WTC11 (cell line): ENCODE data around the gene LGI4. TPM values are rescaled to one million over a fixed set of nuclear protein-coding genes. Genes with fewer than 3 reads are reported as not detected.

Experiments
- ATAC-seq: fragments of 200-7000 bp; cut with Tn5 transposase; 2 replicates; pipeline ENCODE4 v1.10.0; 2021; ENCODE audit warnings: mild to moderate bottlenecking, moderate library complexity
- CTCF ChIA-PET: fragments of 300-600 bp; sonication (Branson Sonifier 250); formaldehyde crosslinking; loops from one replicate; lab custom pipeline; 2021; ENCODE audit warnings: antibody characterized with exemption; lab: Charles Lee
- POLR2A ChIA-PET: fragments of 350-600 bp; sonication (Branson Sonifier 250); formaldehyde crosslinking; loops from one replicate; lab custom pipeline; 2021; ENCODE audit warnings: antibody characterized with exemption; lab: Charles Lee
- DNase-seq: peaks from one replicate; pipeline ENCODE4 v3.0.0; 2021; ENCODE audit warnings: low spot score
- H3K27ac Mint-ChIP-seq: 2 replicates; pipeline ENCODE4 v1.8.0; 2021; ENCODE audit warnings: mixed read lengths
- H3K27me3 Mint-ChIP-seq: 2 replicates; pipeline ENCODE4 v1.8.0; 2021; ENCODE audit warnings: low read depth, mild to moderate bottlenecking, moderate library complexity, mixed read lengths
- H3K36me3 Mint-ChIP-seq: 2 replicates; pipeline ENCODE4 v1.8.0; 2021; ENCODE audit warnings: mixed read lengths
- H3K4me1 Mint-ChIP-seq: 2 replicates; pipeline ENCODE4 v1.8.0; 2022; ENCODE audit warnings: mixed read lengths
- H3K4me3 Mint-ChIP-seq: 2 replicates; pipeline ENCODE4 v1.8.0; 2021; ENCODE audit warnings: mild to moderate bottlenecking, moderate library complexity, mixed read lengths
- H3K9me3 Mint-ChIP-seq: 2 replicates; pipeline ENCODE4 v1.8.0; 2021; ENCODE audit warnings: mixed read lengths
- CBFB ChIP-seq: sonication (generic); formaldehyde crosslinking; IDR thresholded peaks from 2 replicates; pipeline ENCODE4 v1.8.1; 2022; ENCODE audit warnings: mild to moderate bottlenecking, low read depth, missing genetic modification reagents
- ETV6 ChIP-seq: sonication (generic); formaldehyde crosslinking; IDR thresholded peaks from 2 replicates; pipeline ENCODE4 v1.8.1; 2022; ENCODE audit warnings: mild to moderate bottlenecking, missing genetic modification reagents
- GTF2I ChIP-seq: fragments of 250-450 bp; sonication (Bioruptor Pico); conservative IDR thresholded peaks from 2 replicates; pipeline ENCODE4 v1.4.0; 2021; ENCODE audit warnings: mild to moderate bottlenecking
- JUN ChIP-seq: sonication (generic); formaldehyde crosslinking; IDR thresholded peaks from 2 replicates; pipeline ENCODE4 v1.8.0; 2023; ENCODE audit warnings: mild to moderate bottlenecking, missing genetic modification reagents
- KAT7 ChIP-seq: sonication (generic); formaldehyde crosslinking; IDR thresholded peaks from 2 replicates; pipeline ENCODE4 v1.8.1; 2023; ENCODE audit warnings: missing genetic modification reagents, mild to moderate bottlenecking, borderline replicate concordance
- NFE2L1 ChIP-seq: sonication (generic); formaldehyde crosslinking; IDR thresholded peaks from 2 replicates; pipeline ENCODE4 v1.8.1; 2023; ENCODE audit warnings: missing genetic modification reagents
- RELA ChIP-seq: sonication (generic); formaldehyde crosslinking; IDR thresholded peaks from 2 replicates; pipeline ENCODE4 v1.8.1; 2022; ENCODE audit warnings: missing genetic modification reagents, mild to moderate bottlenecking, borderline replicate concordance
- RORB ChIP-seq: fragments of 250-450 bp; sonication (Bioruptor Pico); IDR thresholded peaks from 2 replicates; pipeline ENCODE4 v1.9.0; 2021; ENCODE audit warnings: mild to moderate bottlenecking
- SMAD4 ChIP-seq: sonication (generic); formaldehyde crosslinking; IDR thresholded peaks from 2 replicates; pipeline ENCODE4 v1.8.0; 2022; ENCODE audit warnings: mild to moderate bottlenecking, missing genetic modification reagents
- SP1 ChIP-seq: sonication (generic); formaldehyde crosslinking; conservative IDR thresholded peaks from 2 replicates; pipeline ENCODE4 v1.8.1; 2022; ENCODE audit warnings: missing genetic modification reagents
- TCF7 ChIP-seq: sonication (generic); formaldehyde crosslinking; IDR thresholded peaks from 2 replicates; pipeline ENCODE4 v1.8.0; 2022; ENCODE audit warnings: mild to moderate bottlenecking, low read depth, missing genetic modification reagents, moderate library complexity
- ZNF263 ChIP-seq: sonication (generic); formaldehyde crosslinking; IDR thresholded peaks from 2 replicates; pipeline ENCODE4 v1.8.1; 2022; ENCODE audit warnings: low read depth, mild to moderate bottlenecking, moderate library complexity, missing genetic modification reagents
- ZNF317 ChIP-seq: sonication (generic); formaldehyde crosslinking; IDR thresholded peaks from 2 replicates; pipeline ENCODE4 v1.8.1; 2023; ENCODE audit warnings: low read depth, mild to moderate bottlenecking, moderate library complexity, missing genetic modification reagents, borderline replicate concordance
- total RNA-seq: library from RNA; stranded (reverse); gene quantifications from 3 replicates; pipeline ENCODE4 v1.2.3, GENCODE V29; 2021
- TF ChIP-seq, protein P1 (sequence below): sonication (generic); formaldehyde crosslinking; IDR thresholded peaks from 2 replicates; pipeline ENCODE4 v1.8.1; 2022; ENCODE audit warnings: missing genetic modification reagents, borderline replicate concordance
- TF ChIP-seq, protein P2 (sequence below): sonication (generic); formaldehyde crosslinking; IDR thresholded peaks from 2 replicates; pipeline ENCODE4 v1.8.1; 2023; ENCODE audit warnings: mild to moderate bottlenecking, missing genetic modification reagents
- TF ChIP-seq, protein P3 (sequence below): sonication (generic); formaldehyde crosslinking; IDR thresholded peaks from 2 replicates; pipeline ENCODE4 v1.8.1; 2023; ENCODE audit warnings: mild to moderate bottlenecking, missing genetic modification reagents, moderate library complexity
- TF ChIP-seq, protein P4 (sequence below): fragments of 250-450 bp; sonication (Bioruptor Pico); IDR thresholded peaks from 2 replicates; pipeline ENCODE4 v1.9.0; 2021; ENCODE audit warnings: mild to moderate bottlenecking
- TF ChIP-seq, protein P5 (sequence below): sonication (generic); formaldehyde crosslinking; IDR thresholded peaks from 2 replicates; pipeline ENCODE4 v1.8.0; 2022; ENCODE audit warnings: mild to moderate bottlenecking, missing genetic modification reagents
- TF ChIP-seq, protein P6 (sequence below): sonication (generic); formaldehyde crosslinking; IDR thresholded peaks from 2 replicates; pipeline ENCODE4 v1.8.1; 2023; ENCODE audit warnings: mild to moderate bottlenecking, missing genetic modification reagents, borderline replicate concordance

LGI4 gene
- total RNA-seq, 1 experiment from 2014 or later: 14.2 TPM

DNA sequence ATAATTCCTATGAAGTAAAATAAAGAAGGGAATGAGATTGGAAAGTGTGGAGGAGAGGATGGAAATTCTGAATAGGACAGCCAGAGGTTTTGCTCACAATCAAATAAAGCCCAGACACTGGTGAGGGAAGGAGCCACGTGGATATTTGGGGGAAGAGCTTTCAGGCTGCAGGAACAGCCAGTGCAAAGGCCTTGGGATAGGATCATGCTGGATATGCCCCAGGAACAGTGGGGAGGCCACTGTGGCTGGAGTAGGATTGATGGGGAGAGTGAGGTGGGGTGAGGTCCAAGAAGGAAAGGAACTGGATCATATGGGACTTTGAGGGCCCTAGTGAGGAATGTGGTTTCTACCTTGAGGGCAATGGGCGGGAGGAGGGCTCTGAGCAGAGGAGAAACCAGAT is 15.6 kb upstream of the LGI4 start (continued):
- TF ChIP-seq JUN (CRISPR knock-in tag): no peak
- no peak for TF ChIP-seq RORB (CRISPR knock-in tag)
- TF ChIP-seq, protein P1, sequence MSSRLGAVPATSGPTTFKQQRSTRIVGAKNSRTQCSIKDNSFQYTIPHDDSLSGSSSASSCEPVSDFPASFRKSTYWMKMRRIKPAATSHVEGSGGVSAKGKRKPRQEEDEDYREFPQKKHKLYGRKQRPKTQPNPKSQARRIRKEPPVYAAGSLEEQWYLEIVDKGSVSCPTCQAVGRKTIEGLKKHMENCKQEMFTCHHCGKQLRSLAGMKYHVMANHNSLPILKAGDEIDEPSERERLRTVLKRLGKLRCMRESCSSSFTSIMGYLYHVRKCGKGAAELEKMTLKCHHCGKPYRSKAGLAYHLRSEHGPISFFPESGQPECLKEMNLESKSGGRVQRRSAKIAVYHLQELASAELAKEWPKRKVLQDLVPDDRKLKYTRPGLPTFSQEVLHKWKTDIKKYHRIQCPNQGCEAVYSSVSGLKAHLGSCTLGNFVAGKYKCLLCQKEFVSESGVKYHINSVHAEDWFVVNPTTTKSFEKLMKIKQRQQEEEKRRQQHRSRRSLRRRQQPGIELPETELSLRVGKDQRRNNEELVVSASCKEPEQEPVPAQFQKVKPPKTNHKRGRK: no peak

DNA sequence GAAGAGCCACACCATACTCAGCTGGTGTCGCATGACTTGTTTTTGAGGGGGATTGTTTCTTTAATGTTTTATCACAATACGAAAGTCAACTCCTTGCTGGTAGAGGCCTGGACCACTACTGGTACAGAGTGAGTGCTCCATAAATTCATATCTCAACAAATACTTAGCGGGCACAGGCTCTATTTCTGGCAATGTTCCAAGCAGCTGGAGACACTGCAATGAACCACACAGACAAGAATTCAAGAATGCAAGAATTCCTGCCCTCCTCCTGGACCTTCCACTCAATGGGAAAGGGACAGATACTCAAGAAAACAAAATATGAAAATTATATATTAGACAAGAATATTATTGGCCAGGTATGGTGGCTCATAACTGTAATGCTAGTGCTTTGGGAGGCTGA is 14.6 kb upstream of the LGI4 start:
- DNase-seq: no peak
- no peak for ATAC-seq
- TF ChIP-seq GTF2I (CRISPR knock-in tag) (no peak), ZNF317 (no peak), SP1 (CRISPR knock-in tag) (no peak), ZNF263 (CRISPR knock-in tag) (no peak), RELA (no peak), KAT7 (CRISPR knock-in tag) (no peak), SMAD4 (CRISPR knock-in tag) (no peak), TCF7 (no peak), NFE2L1 (no peak), ETV6 (CRISPR knock-in tag) (no peak), CBFB (CRISPR knock-in tag) (no peak)
- TF ChIP-seq, protein P2, sequence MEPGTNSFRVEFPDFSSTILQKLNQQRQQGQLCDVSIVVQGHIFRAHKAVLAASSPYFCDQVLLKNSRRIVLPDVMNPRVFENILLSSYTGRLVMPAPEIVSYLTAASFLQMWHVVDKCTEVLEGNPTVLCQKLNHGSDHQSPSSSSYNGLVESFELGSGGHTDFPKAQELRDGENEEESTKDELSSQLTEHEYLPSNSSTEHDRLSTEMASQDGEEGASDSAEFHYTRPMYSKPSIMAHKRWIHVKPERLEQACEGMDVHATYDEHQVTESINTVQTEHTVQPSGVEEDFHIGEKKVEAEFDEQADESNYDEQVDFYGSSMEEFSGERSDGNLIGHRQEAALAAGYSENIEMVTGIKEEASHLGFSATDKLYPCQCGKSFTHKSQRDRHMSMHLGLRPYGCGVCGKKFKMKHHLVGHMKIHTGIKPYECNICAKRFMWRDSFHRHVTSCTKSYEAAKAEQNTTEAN (CRISPR knock-in tag): no peak
- TF ChIP-seq, protein P3, sequence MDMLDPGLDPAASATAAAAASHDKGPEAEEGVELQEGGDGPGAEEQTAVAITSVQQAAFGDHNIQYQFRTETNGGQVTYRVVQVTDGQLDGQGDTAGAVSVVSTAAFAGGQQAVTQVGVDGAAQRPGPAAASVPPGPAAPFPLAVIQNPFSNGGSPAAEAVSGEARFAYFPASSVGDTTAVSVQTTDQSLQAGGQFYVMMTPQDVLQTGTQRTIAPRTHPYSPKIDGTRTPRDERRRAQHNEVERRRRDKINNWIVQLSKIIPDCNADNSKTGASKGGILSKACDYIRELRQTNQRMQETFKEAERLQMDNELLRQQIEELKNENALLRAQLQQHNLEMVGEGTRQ (CRISPR knock-in tag): no peak
- TF ChIP-seq, protein P4, sequence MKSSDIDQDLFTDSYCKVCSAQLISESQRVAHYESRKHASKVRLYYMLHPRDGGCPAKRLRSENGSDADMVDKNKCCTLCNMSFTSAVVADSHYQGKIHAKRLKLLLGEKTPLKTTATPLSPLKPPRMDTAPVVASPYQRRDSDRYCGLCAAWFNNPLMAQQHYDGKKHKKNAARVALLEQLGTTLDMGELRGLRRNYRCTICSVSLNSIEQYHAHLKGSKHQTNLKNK (CRISPR knock-in tag): no peak
- TF ChIP-seq, protein P5, sequence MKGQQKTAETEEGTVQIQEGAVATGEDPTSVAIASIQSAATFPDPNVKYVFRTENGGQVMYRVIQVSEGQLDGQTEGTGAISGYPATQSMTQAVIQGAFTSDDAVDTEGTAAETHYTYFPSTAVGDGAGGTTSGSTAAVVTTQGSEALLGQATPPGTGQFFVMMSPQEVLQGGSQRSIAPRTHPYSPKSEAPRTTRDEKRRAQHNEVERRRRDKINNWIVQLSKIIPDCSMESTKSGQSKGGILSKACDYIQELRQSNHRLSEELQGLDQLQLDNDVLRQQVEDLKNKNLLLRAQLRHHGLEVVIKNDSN (CRISPR knock-in tag): no peak
- TF ChIP-seq, protein P6, sequence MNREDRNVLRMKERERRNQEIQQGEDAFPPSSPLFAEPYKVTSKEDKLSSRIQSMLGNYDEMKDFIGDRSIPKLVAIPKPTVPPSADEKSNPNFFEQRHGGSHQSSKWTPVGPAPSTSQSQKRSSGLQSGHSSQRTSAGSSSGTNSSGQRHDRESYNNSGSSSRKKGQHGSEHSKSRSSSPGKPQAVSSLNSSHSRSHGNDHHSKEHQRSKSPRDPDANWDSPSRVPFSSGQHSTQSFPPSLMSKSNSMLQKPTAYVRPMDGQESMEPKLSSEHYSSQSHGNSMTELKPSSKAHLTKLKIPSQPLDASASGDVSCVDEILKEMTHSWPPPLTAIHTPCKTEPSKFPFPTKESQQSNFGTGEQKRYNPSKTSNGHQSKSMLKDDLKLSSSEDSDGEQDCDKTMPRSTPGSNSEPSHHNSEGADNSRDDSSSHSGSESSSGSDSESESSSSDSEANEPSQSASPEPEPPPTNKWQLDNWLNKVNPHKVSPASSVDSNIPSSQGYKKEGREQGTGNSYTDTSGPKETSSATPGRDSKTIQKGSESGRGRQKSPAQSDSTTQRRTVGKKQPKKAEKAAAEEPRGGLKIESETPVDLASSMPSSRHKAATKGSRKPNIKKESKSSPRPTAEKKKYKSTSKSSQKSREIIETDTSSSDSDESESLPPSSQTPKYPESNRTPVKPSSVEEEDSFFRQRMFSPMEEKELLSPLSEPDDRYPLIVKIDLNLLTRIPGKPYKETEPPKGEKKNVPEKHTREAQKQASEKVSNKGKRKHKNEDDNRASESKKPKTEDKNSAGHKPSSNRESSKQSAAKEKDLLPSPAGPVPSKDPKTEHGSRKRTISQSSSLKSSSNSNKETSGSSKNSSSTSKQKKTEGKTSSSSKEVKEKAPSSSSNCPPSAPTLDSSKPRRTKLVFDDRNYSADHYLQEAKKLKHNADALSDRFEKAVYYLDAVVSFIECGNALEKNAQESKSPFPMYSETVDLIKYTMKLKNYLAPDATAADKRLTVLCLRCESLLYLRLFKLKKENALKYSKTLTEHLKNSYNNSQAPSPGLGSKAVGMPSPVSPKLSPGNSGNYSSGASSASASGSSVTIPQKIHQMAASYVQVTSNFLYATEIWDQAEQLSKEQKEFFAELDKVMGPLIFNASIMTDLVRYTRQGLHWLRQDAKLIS (CRISPR knock-in tag): no peak
- POLR2A ChIA-PET: no interaction called here
- CTCF ChIA-PET: interaction anchor here (0.7 to 1.9 kb wide), 3 partner anchors 8 to 105 kb away, joined by 3 to 6 read pairs (median 3); no protein-coding TSS in a partner anchor
- Mint-ChIP-seq H3K36me3 (peaks cover 2% of the 10 kb centered on the region; the same call in 1 of the 2 replicates), H3K27me3 (peaks cover 8% of the 10 kb centered on the region), H3K4me1 (peaks cover 48% of the 10 kb centered on the region), H3K27ac (no peak overlapping the region), H3K4me3 (no peak overlapping the region), H3K9me3 (no peaks in the 10 kb centered on the region)
